Stimulated activated CD4-positive, alpha-beta T cell treated with anti-CD3 and anti-CD28 coated beads, Interleukin-4, amount 100 ng/mL, for 4 hours (primary cell): ENCODE data around the gene ITGAL.
"Not testable (repeated sequence)": the region's sequence is repeated elsewhere in the genome, so short reads cannot be mapped to it uniquely, and the experiment has no call there.

Experiments used
- DNase-seq, 2 experiments: peaks; one replicate each; pipeline ENCODE4 v3.0.0-alpha.2; 2020

Gene ITGAL

DNA sequence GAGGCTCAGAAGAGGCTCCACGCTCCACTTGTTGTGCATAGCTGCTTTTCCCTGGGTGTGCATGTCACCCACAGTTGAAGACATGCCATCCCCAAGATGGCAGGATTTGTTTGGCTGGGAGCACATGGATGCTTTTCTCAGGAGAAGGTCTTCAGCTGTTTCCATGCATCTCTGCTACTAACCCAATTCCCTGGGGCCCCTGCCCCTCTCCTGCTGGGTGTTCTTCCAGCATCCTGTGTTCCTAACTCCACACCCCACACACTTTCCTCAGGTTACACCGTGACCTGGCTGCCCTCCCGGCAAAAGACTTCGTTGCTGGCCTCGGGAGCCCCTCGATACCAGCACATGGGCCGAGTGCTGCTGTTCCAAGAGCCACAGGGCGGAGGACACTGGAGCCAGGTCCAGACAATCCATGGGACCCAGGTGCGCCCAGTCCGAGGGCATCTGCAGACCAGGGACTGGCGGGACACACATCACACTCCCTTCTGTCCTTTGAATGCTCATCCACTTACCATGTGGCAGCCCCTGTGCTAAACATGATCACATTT, 21.5 kb downstream of the ITGAL start:
- no peak for DNase-seq

DNA sequence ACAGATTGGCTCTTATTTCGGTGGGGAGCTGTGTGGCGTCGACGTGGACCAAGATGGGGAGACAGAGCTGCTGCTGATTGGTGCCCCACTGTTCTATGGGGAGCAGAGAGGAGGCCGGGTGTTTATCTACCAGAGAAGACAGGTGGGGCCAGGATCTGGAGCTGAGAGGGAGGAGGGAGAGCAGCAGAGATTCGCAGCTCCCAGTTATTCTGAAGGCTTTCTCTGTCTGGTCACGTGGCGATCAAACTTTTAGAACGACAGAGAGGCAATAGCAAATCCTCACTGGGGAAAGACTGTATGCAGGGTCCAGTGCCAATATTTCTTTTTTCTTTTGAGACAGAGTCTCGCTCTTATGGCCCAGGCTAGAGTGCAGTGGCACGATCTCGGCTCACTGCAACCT, 22.2 kb downstream of the ITGAL start:
- no peak for DNase-seq

- no peak for DNase-seq
Measured at GRCh38 chr16:30499284-30499683, 26.7 kb downstream of the ITGAL start.

- no peak for DNase-seq
Measured at GRCh38 chr16:30503403-30504296, 31.1 kb downstream of the ITGAL start.

GRCh38 chr16:30509081-30509765, 36.7 kb downstream of the ITGAL start:
- DNase-seq: no peak

GRCh38 chr16:30510376-30510938, 37.9 kb downstream of the ITGAL start:
- no peak for DNase-seq

DNA sequence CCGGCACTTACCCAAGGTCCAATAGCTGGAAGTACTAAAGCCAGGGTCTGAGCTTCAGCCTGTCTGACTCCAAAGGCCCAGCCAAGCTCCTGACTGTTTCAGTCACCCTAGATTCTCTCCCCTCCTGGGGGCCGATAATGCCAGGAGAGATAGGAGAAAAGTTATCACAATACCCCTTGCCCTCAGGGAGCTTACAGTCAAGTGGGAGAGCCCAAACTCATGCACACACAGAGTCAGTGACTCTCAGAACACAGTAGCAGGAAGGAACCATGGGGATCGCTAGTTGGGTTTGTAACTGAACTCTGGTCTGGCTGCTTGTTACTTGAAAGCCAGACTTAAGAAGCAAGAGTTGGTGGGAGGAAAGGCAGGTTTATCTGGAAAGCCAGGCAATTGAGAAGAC, 39.0 kb downstream of the ITGAL start:
- DNase-seq: no peak

DNA sequence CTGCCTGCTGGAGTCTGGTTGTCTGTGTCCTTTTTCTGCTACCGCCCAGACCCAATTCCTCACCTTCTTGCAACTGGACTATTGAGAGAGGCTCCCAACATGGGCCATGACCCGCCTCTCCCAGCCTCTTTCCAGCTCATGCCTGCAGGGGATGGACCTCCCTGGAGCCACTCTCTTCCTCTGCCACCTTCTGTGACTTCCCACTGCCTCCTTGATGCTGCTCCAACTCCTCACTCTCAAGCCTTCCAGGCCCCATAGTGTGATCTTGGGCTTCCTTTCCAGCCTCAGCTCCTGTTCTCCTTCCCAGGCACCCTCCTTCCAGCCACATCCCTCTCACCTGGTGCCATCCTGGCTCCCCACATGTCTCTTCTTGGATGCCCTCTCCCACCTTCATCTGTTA, 42.7 kb downstream of the ITGAL start:
- DNase-seq: no peak

DNA sequence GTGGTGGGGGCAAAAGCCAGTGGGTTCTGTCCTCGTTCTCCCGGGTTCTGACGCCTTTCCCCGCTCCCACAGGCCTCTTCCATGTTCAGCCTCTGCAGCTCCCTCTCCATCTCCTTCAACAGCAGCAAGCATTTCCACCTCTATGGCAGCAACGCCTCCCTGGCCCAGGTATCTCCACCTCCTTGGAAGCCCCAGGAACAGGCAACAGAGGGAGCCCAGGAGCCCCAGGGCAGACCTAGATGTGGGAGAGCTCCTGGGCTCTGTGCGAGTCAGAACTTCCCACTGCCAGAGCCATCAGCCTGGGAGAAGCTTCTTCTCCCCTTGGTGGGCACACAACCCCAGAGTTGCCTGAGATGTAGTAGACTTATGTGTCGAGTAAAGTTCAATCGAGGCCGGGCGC, 46.0 kb downstream of the ITGAL start:
- DNase-seq: no peak

DNA sequence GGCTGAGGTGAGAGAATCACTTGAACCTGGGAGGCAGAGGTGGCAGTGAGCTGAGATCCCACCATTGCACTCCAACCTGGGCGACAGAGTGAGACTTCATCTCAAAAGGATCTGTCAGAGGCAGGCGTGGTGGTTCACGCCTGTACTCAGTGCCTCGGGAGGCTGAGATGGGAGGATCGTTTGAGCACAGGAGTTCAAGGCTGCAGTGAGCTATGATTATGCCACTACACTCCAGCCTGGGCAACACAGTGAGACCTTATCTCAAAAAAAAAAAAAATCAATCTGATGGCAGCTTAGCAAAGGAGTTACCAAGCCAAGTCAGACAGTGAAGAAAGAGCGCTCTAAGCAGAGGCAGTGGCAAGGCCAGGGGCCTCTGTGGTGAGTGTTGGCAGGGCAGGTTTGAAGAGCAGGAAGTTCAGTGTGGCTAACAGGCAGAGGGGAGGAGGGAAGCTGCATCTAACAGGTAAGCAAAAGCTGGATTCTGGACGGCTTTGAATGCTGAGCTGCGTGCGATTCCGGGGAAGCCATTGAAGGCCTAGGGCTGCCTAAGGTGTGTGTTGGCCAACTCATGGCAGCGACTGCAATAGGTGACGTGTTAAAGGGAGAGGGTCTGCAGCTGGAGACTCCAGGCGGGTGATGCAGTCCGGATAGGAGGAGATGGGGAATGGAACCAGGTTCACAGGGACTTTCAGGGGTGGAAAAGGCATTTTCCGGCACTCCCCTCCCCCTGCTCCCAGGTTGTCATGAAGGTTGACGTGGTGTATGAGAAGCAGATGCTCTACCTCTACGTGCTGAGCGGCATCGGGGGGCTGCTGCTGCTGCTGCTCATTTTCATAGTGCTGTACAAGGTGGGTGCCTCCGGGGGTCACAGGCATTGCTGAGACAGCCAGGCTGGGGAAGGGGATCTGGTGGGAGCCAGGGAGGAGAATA, 46.8 kb downstream of the ITGAL start:
- no peak for DNase-seq

GRCh38 chr16:30521476-30521872, 48.9 kb downstream of the ITGAL start:
- DNase-seq: no peak

DNA sequence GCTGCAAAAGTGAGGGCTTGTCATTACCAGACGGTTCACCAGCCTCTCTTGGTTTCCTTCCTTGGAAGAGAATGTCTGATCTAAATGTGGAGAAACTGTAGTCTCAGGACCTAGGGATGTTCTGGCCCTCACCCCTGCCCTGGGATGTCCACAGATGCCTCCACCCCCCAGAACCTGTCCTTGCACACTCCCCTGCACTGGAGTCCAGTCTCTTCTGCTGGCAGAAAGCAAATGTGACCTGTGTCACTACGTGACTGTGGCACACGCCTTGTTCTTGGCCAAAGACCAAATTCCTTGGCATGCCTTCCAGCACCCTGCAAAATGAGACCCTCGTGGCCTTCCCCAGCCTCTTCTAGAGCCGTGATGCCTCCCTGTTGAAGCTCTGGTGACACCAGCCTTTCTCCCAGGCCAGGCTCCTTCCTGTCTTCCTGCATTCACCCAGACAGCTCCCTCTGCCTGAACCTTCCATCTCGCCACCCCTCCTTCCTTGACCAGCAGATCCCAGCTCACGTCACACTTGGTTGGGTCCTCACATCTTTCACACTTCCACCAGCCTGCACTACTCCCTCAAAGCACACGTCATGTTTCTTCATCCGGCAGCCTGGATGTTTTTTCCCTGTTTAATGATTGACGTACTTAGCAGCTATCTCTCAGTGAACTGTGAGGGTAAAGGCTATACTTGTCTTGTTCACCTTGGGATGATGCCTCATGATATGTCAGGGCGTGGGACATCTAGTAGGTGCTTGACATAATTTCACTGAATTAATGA, 49.5 kb downstream of the ITGAL start:
- DNase-seq: no peak

- DNase-seq: not testable (repeated sequence)
Measured at GRCh38 chr16:30522702-30523463, 50.3 kb downstream of the ITGAL start.

DNA sequence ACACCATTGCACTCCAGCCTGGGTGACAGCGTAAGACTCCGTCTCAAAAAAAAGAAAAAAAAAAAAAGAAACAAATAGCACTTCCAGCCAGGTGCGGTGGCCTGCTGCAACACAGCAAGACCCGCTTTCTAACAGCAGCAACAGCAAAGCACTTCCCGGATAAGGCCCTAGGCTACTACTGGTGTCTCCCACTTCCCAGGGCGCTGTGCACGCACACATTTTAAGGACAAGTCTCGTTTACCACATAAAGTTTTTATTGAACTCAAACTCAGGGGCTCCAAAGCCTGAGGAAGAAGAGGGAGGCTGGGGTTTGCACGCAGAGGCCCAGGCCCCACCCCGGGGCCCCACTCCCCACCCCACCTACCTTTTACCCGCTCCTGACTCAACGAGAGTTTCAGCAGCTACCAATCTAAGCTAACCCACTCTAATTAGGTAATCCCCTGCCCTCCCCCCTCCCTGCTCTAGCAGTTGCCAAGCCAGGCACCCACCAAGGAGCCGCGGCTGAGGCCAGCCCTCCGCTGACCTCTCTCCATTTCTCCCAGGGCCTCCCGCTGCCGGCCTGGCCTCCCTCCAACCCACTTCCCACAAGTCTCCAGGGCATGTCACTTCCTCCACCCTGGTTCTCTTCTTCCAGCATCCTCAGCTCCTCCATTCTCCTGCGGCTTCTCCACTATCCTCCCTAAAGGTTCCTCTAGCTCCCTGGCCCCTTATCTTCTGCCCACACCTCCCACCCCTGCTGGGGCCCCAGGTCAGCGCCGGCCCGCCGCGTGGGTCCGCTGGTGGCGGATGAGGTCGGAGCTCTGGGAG, 51.4 kb downstream of the ITGAL start:
- DNase-seq: no peak

GRCh38 chr16:30524575-30525568, 52.3 kb downstream of the ITGAL start:
- DNase-seq: no peak

- DNase-seq: no peak
Measured at GRCh38 chr16:30525844-30526136, 53.2 kb downstream of the ITGAL start.

- peak in 1 of 2 experiments; percentile 48 for DNase-seq
Measured at GRCh38 chr16:30526137-30526822, 53.7 kb downstream of the ITGAL start, which contains the start of gene ZNF768. ZNF768 (minus strand) TSS chr16:30526566; CDS start chr16:30526413, 153 bp downstream.
